B cell (primary cell): Measurements from ENCODE around the gene GREM1.

Experiments used
- CTCF ChIP-seq: fragments of 200-600 bp; IDR thresholded peaks from one replicate; pipeline ENCODE4 v1.8.0; 2022; ENCODE audit warnings: antibody characterized with exemption, mild to moderate bottlenecking
- EZH2 ChIP-seq: IDR thresholded peaks from 2 replicates; pipeline ENCODE4 v1.6.1; 2012; ENCODE audit warnings: borderline replicate concordance, low read depth, mild to moderate bottlenecking, moderate library complexity, low read length; ENCODE audit not compliant: insufficient read depth, poor library complexity, severe bottlenecking

GRCh38 chr15:32722136-32722535 is 4.3 kb downstream of the GREM1 start:
- TF ChIP-seq CTCF (no peak), EZH2 (no peak)
